ENCODE results near the gene PRDM7.
"Not testable (repeated sequence)": the region's sequence is repeated elsewhere in the genome, so short reads cannot be mapped to it uniquely, and the experiment has no call there.

GRCh38 chr16:90107060-90107459, 29.9 kb upstream of the PRDM7 start:
- TF ChIP-seq CTCF (IDR thresholded peaks at IDR 0.05; ENCODE audit: borderline replicate concordance, extremely low read depth, low read length, poor library complexity, severe bottlenecking); EZH2 (IDR thresholded peaks at IDR 0.05; ENCODE audit: borderline replicate concordance, low read depth, low read length, severe bottlenecking): not testable (repeated sequence)
